GM21576 (cell line): ENCODE results near the gene RGCC.
"Not testable (repeated sequence)": the region's sequence is repeated elsewhere in the genome, so short reads cannot be mapped to it uniquely, and the experiment has no call there.

Experiments
- ATAC-seq: cut with Tn5 transposase; IDR thresholded peaks from one replicate; pipeline ENCODE4 v1.9.1; 2021; ENCODE audit warnings: mild to moderate bottlenecking, moderate library complexity; ENCODE audit not compliant: unreplicated experiment

RGCC gene

GRCh38 chr13:41456768-41457588 is at the start of gene RGCC:
TSS of gene RGCC (plus strand) at chr13:41457550. CDS start at chr13:41457708, 158 bp downstream.
- peak; percentile 49 for ATAC-seq

- no peak for ATAC-seq
These were observed 49.2 kb upstream of the RGCC start for GRCh38 chr13:41408121-41408520.

- ATAC-seq = no peak
These were observed 48.6 kb upstream of the RGCC start for GRCh38 chr13:41408746-41409145.

GRCh38 chr13:41409611-41410010 is 47.7 kb upstream of the RGCC start:
- ATAC-seq = no peak

GRCh38 chr13:41411060-41411459 is 46.3 kb upstream of the RGCC start:
- no peak for ATAC-seq

GRCh38 chr13:41411522-41411921 is 45.8 kb upstream of the RGCC start:
- no peak for ATAC-seq

- no peak for ATAC-seq
These were observed 43.5 kb upstream of the RGCC start for GRCh38 chr13:41413872-41414271.

- no peak for ATAC-seq
These were observed 41.1 kb upstream of the RGCC start for GRCh38 chr13:41416276-41416675.

- no peak for ATAC-seq
These were observed 39.3 kb upstream of the RGCC start for GRCh38 chr13:41418027-41418426.

GRCh38 chr13:41418731-41419130 is 38.6 kb upstream of the RGCC start:
- ATAC-seq = no peak

- ATAC-seq = no peak
These were observed 38.1 kb upstream of the RGCC start for GRCh38 chr13:41419206-41419605.

GRCh38 chr13:41420146-41420545 is 37.2 kb upstream of the RGCC start:
- no peak for ATAC-seq

GRCh38 chr13:41421330-41421729 is 36.0 kb upstream of the RGCC start:
- ATAC-seq = not testable (repeated sequence)

GRCh38 chr13:41421983-41422382 is 35.4 kb upstream of the RGCC start:
- ATAC-seq = not testable (repeated sequence)

- ATAC-seq = not testable (repeated sequence)
These were observed 34.1 kb upstream of the RGCC start for GRCh38 chr13:41423259-41423658.

GRCh38 chr13:41424675-41425074 is 32.7 kb upstream of the RGCC start:
- not testable (repeated sequence) for ATAC-seq

- no peak for ATAC-seq
These were observed 31.3 kb upstream of the RGCC start for GRCh38 chr13:41426047-41426446.

GRCh38 chr13:41427666-41428065 is 29.7 kb upstream of the RGCC start:
- no peak for ATAC-seq

- ATAC-seq = no peak
These were observed 29.2 kb upstream of the RGCC start for GRCh38 chr13:41428155-41428554.

- ATAC-seq = not testable (repeated sequence)
These were observed 23.3 kb upstream of the RGCC start for GRCh38 chr13:41434030-41434429.

GRCh38 chr13:41434831-41435520 is 22.4 kb upstream of the RGCC start:
- ATAC-seq = no peak

- no peak for ATAC-seq
These were observed 13.4 kb upstream of the RGCC start for GRCh38 chr13:41443969-41444368.
